AG20443 (cell line): Measurements from ENCODE around the gene LIN7C.

Experiments
- DNase-seq: peaks from one replicate; pipeline ENCODE4 v3.0.0; 2012; ENCODE audit warnings: low spot score, mixed read lengths

Gene LIN7C

DNA sequence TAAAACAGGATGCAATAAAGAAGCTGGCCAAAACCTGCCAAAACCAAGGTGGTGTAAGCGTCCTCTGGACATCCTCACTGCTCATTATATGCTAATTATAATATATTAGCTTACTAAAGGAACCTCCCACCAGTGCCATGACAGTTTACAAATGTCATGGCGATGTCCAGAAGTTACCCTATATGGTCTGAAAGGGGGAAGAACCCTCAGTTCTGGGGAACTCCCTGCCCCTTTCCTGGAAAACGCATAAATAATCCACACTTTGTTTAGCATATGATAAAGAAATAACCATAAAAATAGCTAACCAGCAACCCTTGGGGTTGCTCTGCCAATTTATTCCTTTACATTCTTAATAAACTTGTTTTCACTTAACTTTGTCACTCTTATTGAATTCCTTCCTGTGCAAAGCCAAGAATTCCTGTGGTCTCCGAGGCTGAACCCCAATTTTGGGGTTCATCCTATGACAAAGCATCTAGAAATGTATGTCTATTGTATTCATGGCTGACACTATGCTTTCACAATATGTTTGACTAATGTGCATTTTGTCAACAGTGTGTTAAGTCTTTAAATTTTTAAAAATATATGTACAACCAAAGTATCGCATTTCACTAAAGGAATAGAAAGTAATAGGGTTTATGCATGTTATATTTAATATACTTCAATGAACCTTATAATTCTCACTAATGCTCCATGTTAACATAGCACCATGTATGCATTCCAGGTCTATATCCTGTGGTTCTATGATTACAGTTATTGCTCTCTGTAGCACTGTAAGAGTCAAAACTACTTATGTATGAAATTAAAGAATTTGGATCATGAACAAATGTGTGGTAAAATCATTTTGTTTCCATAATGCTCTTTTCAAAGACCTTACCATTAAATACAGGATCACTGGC, 59.0 kb downstream of the LIN7C start:
- no peak for DNase-seq

DNA sequence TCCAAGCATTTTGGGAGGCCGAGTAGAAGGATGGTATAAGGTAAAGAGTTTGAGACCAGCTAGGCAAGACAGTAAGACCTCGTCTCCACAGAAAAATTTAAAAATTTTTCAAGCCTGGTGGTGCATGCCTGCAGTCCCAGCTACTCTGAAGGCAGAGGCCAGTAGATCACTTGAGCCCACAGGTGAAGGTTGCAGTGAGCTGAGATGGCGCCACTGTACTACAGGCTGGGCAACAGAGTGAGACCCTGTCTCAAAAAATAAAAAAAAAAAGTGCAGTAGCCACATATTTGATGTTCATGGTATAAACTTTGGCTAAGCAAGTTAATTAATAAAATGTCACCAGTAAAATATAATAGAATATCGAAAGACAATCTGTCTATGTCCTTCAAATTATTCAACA, 60.9 kb downstream of the LIN7C start:
- no peak for DNase-seq

DNA sequence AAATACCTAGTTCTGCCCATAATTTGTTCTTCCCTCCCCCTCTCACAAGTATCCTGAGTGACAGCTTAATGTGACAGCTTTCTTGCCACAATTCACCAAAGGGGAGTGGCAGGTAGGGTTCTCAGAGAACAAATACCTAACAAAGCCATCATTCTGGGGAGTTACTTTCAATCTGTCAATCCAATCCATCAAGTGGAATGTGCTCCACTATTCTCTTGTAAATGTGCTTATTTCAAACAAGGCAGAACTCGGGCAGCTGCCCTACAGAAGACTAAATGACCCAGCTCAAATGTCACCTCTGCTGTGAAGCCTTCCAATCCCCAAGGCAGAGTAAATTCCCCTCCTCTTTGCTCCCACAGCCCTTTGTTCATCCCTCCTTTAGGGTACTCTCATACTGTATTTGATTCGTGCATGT, 61.8 kb downstream of the LIN7C start:
- no peak for DNase-seq
